OCI-LY3 (cell line): ENCODE data around the gene ZNF888.

Experiments
- EZH2phosphoT487 ChIP-seq: fragments of 200-600 bp; shearing (Covaris generic); IDR thresholded peaks from 2 replicates; pipeline ENCODE4 v1.6.1; 2018; ENCODE audit warnings: antibody characterized with exemption, mixed run types, low read depth
- TF ChIP-seq, protein P1 (sequence below): fragments of 200-600, 300-600 bp; sonication (generic); IDR thresholded peaks from 2 replicates; pipeline ENCODE4 v1.5.1; 2014; ENCODE audit warnings: antibody characterized with exemption, low read length, low read depth

DNA sequence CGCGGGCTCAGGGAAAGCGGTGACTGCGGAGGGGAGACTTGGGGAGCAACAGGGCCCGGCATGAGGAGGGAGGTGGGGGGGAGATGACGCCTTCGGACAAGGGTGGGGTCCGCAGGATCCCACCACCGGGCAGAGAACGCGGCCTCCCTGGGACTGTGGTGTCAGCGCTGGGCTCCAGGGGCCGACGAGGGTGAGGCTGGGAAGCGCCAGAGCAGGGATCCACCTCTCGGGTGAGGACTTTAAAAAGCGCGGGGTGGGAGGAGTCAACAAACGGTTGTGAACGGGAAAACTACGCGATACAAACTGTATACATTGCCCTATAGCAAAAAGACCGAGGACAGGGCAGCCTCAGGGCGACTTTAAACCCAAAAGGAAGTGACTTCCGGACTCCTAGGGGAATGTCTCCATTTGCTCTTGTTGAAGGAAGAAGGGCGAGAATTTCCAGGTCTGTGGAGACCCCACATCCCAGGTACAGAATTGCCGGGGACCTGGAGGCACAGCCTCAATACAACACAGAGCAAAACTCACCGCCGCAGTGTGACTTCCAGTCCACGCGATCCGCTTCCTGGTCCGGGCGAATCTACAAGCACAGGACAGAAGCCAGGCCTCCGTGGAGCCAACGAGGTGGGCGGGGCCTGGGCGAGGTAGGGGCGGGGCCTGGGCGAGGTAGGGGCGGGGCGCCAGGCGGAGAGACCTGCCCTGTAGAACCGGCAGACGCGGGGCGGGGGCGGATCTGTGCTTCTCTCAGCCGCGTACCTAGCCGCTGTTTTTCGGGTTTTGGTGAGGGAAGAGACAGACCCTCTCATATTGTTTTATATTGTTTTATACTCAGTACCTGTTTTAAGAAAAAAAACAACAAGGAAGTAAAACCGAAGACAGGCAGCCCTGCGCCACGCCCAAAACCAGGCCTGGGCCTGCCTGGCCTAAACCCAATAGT lies at the start of gene ZNF888:
- TF ChIP-seq, protein P1, sequence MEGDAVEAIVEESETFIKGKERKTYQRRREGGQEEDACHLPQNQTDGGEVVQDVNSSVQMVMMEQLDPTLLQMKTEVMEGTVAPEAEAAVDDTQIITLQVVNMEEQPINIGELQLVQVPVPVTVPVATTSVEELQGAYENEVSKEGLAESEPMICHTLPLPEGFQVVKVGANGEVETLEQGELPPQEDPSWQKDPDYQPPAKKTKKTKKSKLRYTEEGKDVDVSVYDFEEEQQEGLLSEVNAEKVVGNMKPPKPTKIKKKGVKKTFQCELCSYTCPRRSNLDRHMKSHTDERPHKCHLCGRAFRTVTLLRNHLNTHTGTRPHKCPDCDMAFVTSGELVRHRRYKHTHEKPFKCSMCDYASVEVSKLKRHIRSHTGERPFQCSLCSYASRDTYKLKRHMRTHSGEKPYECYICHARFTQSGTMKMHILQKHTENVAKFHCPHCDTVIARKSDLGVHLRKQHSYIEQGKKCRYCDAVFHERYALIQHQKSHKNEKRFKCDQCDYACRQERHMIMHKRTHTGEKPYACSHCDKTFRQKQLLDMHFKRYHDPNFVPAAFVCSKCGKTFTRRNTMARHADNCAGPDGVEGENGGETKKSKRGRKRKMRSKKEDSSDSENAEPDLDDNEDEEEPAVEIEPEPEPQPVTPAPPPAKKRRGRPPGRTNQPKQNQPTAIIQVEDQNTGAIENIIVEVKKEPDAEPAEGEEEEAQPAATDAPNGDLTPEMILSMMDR = no peak
- no peak for TF ChIP-seq EZH2phosphoT487
